CD4-positive, alpha-beta T cell (primary cell): ENCODE results near the gene GLB1L3. TPM values are rescaled to one million over a fixed set of nuclear protein-coding genes. Genes with fewer than 3 reads are reported as not detected.

ENCODE experiments used
- ATAC-seq: fragments of 200-7000 bp; cut with Tn5 transposase; one replicate; pipeline ENCODE4 v1.10.0; 2022; ENCODE audit warnings: mild to moderate bottlenecking; ENCODE audit not compliant: poor library complexity
- CTCF ChIA-PET: fragments of 350-600 bp; sonication (Branson Sonifier 250); formaldehyde crosslinking; loops from one replicate; lab custom pipeline; 2021; ENCODE audit warnings: antibody characterized with exemption, inconsistent platforms; lab: Charles Lee
- POLR2A ChIA-PET: fragments of 350-600 bp; sonication (Branson Sonifier 250); formaldehyde crosslinking; loops from one replicate; lab custom pipeline; 2021; ENCODE audit warnings: antibody characterized with exemption, inconsistent platforms; lab: Charles Lee
- DNase-seq, 14 experiments: peaks; one replicate each; pipeline ENCODE4 v3.0.0-alpha.2; 2013 to 2020; ENCODE audit warnings: mixed read lengths in 2 of 14
- H3K27ac ChIP-seq, 2 donors: one replicate each; pipeline versions ENCODE4 v1.5.1 to v1.7.0; 2013; ENCODE audit warnings: low read length in 2 of 2, low read depth in 1 of 2, mild to moderate bottlenecking in 1 of 2
- H3K27me3 ChIP-seq, 2 experiments: 1 replicate in 1 of 2; 2 replicates in 1 of 2; pipeline versions ENCODE4 v1.6.1 to v1.7.0; 2013; ENCODE audit warnings: low read length in 2 of 2, control low read depth in 1 of 2, mild to moderate bottlenecking in 1 of 2, moderate library complexity in 1 of 2; ENCODE audit not compliant: insufficient read depth in 2 of 2, control insufficient read depth in 1 of 2
- H3K36me3 ChIP-seq: one replicate; pipeline ENCODE4 v1.6.1; 2013; ENCODE audit warnings: low read length, control low read depth; ENCODE audit not compliant: insufficient read depth
- H3K4me1 ChIP-seq: one replicate; pipeline ENCODE4 v1.6.1; 2013; ENCODE audit warnings: low read length, control low read depth; ENCODE audit not compliant: insufficient read depth
- H3K4me3 ChIP-seq: one replicate; pipeline ENCODE4 v1.5.1; 2013; ENCODE audit warnings: mild to moderate bottlenecking, low read length, moderate library complexity
- H3K9me3 ChIP-seq, 2 experiments: 1 replicate in 1 of 2; 2 replicates in 1 of 2; pipeline versions ENCODE4 v1.6.1 to v1.7.0; 2013; ENCODE audit warnings: low read length in 2 of 2, mild to moderate bottlenecking in 2 of 2, control low read depth in 1 of 2, moderate library complexity in 1 of 2; ENCODE audit not compliant: control insufficient read depth in 1 of 2, insufficient read depth in 1 of 2
- H3K27ac Mint-ChIP-seq: one replicate; pipeline ENCODE4 v1.8.0; 2020; ENCODE audit warnings: mixed read lengths
- H3K27me3 Mint-ChIP-seq: one replicate; pipeline ENCODE4 v1.8.0; 2021; ENCODE audit warnings: mixed read lengths
- H3K36me3 Mint-ChIP-seq: one replicate; pipeline ENCODE4 v1.8.0; 2021; ENCODE audit warnings: low read depth, mixed read lengths
- H3K4me1 Mint-ChIP-seq: one replicate; pipeline ENCODE4 v1.8.0; 2021; ENCODE audit warnings: low read depth, mixed read lengths
- H3K4me3 Mint-ChIP-seq: one replicate; pipeline ENCODE4 v1.8.0; 2020; ENCODE audit warnings: mild to moderate bottlenecking, mixed read lengths
- H3K9me3 Mint-ChIP-seq: one replicate; pipeline ENCODE4 v1.8.0; 2020; ENCODE audit warnings: mixed read lengths
- CTCF ChIP-seq: fragments of 200-600 bp; IDR thresholded peaks from one replicate; pipeline ENCODE4 v1.8.0; 2022; ENCODE audit warnings: antibody characterized with exemption, mild to moderate bottlenecking
- intact Hi-C, 2 experiments: fragments of 100-400 bp; cut with DNase I in 1 of 2; cut with micrococcal nuclease in 1 of 2; formaldehyde crosslinking; loops; one replicate each; pipeline versions ENCODE4 v1.15.1 to v1.9.0; 2023 to 2025; cut with DNase I, micrococcal nuclease
- total RNA-seq, 174 experiments: library from RNA in 2 of 174; stranded (reverse) in 2 of 174; gene quantifications; one replicate each; pipeline ENCODE4 v1.2.3 and lab custom pipeline; 2021 to 2026

GLB1L3 gene
- total RNA-seq, 2 experiments from 2014 or later, result 1.3 to 1.5 TPM

DNA sequence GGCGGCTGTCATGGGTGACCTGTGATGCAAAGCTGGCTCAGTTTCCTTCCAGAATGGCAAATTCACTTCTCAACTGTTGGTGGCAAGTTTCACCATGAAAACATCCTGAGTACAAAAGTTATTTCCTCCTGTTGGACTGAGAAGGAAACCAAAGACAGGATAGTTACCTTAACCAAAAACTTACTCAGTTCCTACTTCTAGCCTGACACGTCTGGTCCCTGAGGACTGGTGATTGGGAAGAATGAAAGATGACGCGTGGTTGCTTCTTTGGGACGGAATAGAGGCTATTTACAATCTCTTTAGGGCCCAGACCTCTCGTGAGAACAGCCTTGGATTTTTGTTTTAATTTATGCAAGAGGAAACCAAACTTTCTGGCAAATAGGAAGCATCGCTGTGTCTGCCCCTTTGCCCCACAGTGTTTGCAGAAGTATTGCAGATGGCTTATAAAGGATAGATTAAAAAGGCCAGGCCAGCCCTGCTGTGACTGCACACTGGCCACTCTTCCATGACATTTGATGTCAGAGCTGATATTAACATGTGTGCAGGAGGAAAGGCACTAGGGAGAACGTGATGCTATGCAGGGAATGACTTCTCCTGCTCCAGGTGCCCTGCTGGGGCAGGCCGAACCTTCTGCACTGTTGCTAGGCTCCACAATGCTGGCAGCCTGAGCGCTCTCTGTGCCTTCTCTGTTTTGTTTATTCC is 44.1 kb upstream of the GLB1L3 start:
- Mint-ChIP-seq H3K36me3 (peaks cover 45% of the 10 kb centered on the region), H3K9me3 (no peaks in the 10 kb centered on the region), H3K27me3 (no peaks in the 10 kb centered on the region), H3K4me3 (no peak overlapping the region), H3K4me1 (peaks cover 52% of the 10 kb centered on the region), H3K27ac (peak overlapping the region; percentile 20)
- Histone ChIP-seq H3K9me3 (no peaks in the 10 kb centered on the region), H3K4me3 (no peak overlapping the region), H3K36me3 (peaks cover 28% of the 10 kb centered on the region), H3K27me3 (no peaks in the 10 kb centered on the region), H3K4me1 (peaks cover 46% of the 10 kb centered on the region), H3K27ac (no peak overlapping the region)
- no peak for TF ChIP-seq CTCF
- no peak for ATAC-seq
- intact Hi-C loops, result no loop called here
- ChIA-PET CTCF (no interaction called here), POLR2A (no interaction called here)
- DNase-seq, result no peak

DNA sequence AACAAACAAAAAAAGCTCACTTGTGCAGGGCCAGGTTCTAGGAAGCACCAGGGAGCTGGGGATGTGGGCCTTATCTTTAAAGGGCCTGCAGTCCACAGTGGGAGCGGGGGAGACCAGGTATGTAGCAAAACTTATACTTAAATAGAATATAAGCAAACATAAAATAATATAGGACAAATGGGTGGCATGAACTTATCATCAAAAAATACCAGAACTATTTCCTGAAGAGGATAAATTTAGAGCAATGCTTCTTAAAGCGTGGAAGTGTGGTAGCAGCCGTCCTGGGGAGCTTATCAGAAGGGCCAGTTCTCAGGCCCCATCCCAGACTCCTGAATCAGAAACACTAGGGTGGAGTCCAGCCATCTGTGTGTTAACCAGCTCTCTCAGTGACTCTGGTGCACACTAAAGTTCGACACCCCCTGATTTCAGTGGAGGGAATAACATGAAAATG is 42.4 kb upstream of the GLB1L3 start:
- no peak for TF ChIP-seq CTCF
- Histone ChIP-seq H3K4me3 (no peak overlapping the region), H3K36me3 (peaks cover 38% of the 10 kb centered on the region), H3K4me1 (peaks cover 36% of the 10 kb centered on the region), H3K27me3 (no peaks in the 10 kb centered on the region), H3K9me3 (no peaks in the 10 kb centered on the region), H3K27ac (no peak overlapping the region)
- ATAC-seq (no peak), DNase-seq (no peak)
- intact Hi-C loops, result no loop called here
- Mint-ChIP-seq H3K9me3 (no peaks in the 10 kb centered on the region), H3K4me1 (peaks cover 36% of the 10 kb centered on the region), H3K36me3 (peaks cover 58% of the 10 kb centered on the region), H3K4me3 (no peak overlapping the region), H3K27me3 (no peaks in the 10 kb centered on the region), H3K27ac (no peak overlapping the region)
- CTCF ChIA-PET, result interaction anchor here (0.9 kb wide), 1 partner anchor 26 kb away, joined by 3 read pairs; no protein-coding TSS in a partner anchor
- POLR2A ChIA-PET, result interaction anchor here (2.5 kb wide), 1 partner anchor 9 kb away, joined by 17 read pairs; the partner anchor contains the start of genes NCAPD3 and VPS26B

DNA sequence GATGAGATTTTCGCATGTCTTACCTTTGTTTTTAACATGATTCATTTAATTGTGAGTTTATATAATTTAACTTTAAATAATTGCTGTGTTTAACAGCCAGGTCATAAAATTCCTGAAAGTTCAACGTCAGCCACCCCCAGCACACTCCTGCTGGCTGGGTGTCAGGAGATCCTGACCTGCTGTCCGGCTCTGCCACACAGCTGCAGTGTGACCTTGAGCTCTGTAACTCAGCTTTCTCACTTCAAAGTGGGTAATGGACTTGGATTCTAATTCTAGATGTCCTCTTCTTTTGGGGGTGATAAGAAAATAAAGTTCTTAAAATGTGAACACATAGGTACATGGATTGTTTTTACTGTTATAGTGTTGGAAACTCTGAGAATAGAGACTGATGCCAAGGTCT is 40.8 kb upstream of the GLB1L3 start:
- Histone ChIP-seq H3K4me3 (no peak overlapping the region), H3K27me3 (no peaks in the 10 kb centered on the region), H3K4me1 (peaks cover 20% of the 10 kb centered on the region), H3K9me3 (no peaks in the 10 kb centered on the region), H3K36me3 (peaks cover 54% of the 10 kb centered on the region), H3K27ac (no peak overlapping the region)
- no peak for TF ChIP-seq CTCF
- Mint-ChIP-seq H3K27ac (no peak overlapping the region), H3K36me3 (peaks cover 62% of the 10 kb centered on the region), H3K27me3 (no peaks in the 10 kb centered on the region), H3K9me3 (no peaks in the 10 kb centered on the region), H3K4me1 (peaks cover 20% of the 10 kb centered on the region), H3K4me3 (no peak overlapping the region)
- DNase-seq, result no peak
- ATAC-seq, result no peak
- ChIA-PET CTCF (interaction anchor here (1.2 kb wide), 1 partner anchor 27 kb away, joined by 3 read pairs; no protein-coding TSS in a partner anchor), POLR2A (interaction anchor here (2.5 kb wide), 1 partner anchor 11 kb away, joined by 17 read pairs; the partner anchor contains the start of genes NCAPD3 and VPS26B)
- intact Hi-C loops, result no loop called here
